ENCODE results near the gene MYO15A. TPM values are rescaled to one million over a fixed set of nuclear protein-coding genes. Genes with fewer than 3 reads are reported as not detected.

Gene MYO15A
- total and polyA plus RNA-seq, 2 donors (not counting 1 experiment from before 2014, with no cell fraction given) = 2.5 to 3.1 TPM

- Histone ChIP-seq H3K4me2 (replicated peaks; ENCODE audit: low read depth, low read length, poor library complexity, severe bottlenecking) (no peak overlapping the region), H4K20me1 (ENCODE audit: control insufficient read depth, insufficient read depth, low read length, poor library complexity, severe bottlenecking) (peaks cover 95% of the 10 kb centered on the region), H3K36me3 (replicated peaks in 1 of 2; ENCODE audit: control extremely low read depth in 1 of 2, control insufficient read depth in 1 of 2, extremely low read depth in 1 of 2, insufficient read depth in 2 of 2, low read length in 1 of 2) (peaks cover 9 to 63% of the 10 kb centered on the region in 2 experiments), H3K9me3 (ENCODE audit: control extremely low read depth in 1 of 3, control insufficient read depth in 2 of 3, insufficient read depth in 1 of 3, low read length in 2 of 3) (no peaks in the 10 kb centered on the region), H3K27ac (ENCODE audit: low read length in 2 of 2) (no peak overlapping the region), H3K4me1 (ENCODE audit: control insufficient read depth in 2 of 2, insufficient read depth in 2 of 2, low read length in 2 of 2) (no peaks in the 10 kb centered on the region), H3K9ac (ENCODE audit: low read length) (no peak overlapping the region), H3K27me3 (replicated peaks in 1 of 4; ENCODE audit: control extremely low read depth in 1 of 4, control insufficient read depth in 3 of 4, insufficient read depth in 4 of 4, low read length in 3 of 4) (no peaks in the 10 kb centered on the region), H2AFZ (ENCODE audit: insufficient read depth, low read depth, low read length, poor library complexity, severe bottlenecking) (no peak overlapping the region), H3K4me3 (ENCODE audit: control extremely low read depth in 1 of 5, extremely low read depth in 1 of 5, insufficient read depth in 1 of 5, low read depth in 2 of 5, low read length in 4 of 5) (no peak overlapping the region), H3K79me2 (ENCODE audit: control insufficient read depth, insufficient read depth, low read length) (peaks cover 89% of the 10 kb centered on the region)
- ChIA-PET CTCF (interaction anchor here (0.6 to 1.6 kb wide), 5 partner anchors 9 to 71 kb away, joined by 3 read pairs; partner anchors contain the start of gene ALKBH5), POLR2A (no interaction called here)
- no peak for TF ChIP-seq EZH2 (IDR thresholded peaks at IDR 0.05; ENCODE audit: borderline replicate concordance, insufficient read depth, low read depth, low read length, poor library complexity, severe bottlenecking)
- TF ChIP-seq CTCF (IDR thresholded peaks at IDR 0.05) = no peak
- 89% methylated on average over 3 of the region's 3 CpGs for WGBS (ENCODE audit: insufficient coverage)
- no peaks in the 10 kb centered on the region for H3K9me3 Mint-ChIP-seq (ENCODE audit: insufficient read depth)
- H3K4me1 Mint-ChIP-seq = peaks cover 28% of the 10 kb centered on the region
- intact Hi-C loops (cut with micrococcal nuclease) = no loop called here
- no peaks in the 10 kb centered on the region for H3K27me3 Mint-ChIP-seq
- H3K27ac Mint-ChIP-seq = no peak overlapping the region
- H3K4me3 Mint-ChIP-seq = no peak overlapping the region
- ATAC-seq (ENCODE audit: low read depth) (no peak), DNase-seq (no peak)
Measured at GRCh38 chr17:18197535-18198194, 89.1 kb downstream of the MYO15A start.

- Histone ChIP-seq H3K79me2 (ENCODE audit: control insufficient read depth, insufficient read depth, low read length) (peaks cover 87% of the 10 kb centered on the region), H3K27ac (ENCODE audit: low read length in 2 of 2) (no peak overlapping the region), H4K20me1 (ENCODE audit: control insufficient read depth, insufficient read depth, low read length, poor library complexity, severe bottlenecking) (peaks cover 96% of the 10 kb centered on the region), H3K36me3 (replicated peaks in 1 of 2; ENCODE audit: control extremely low read depth in 1 of 2, control insufficient read depth in 1 of 2, extremely low read depth in 1 of 2, insufficient read depth in 2 of 2, low read length in 1 of 2) (peaks cover 11 to 69% of the 10 kb centered on the region in 2 experiments), H3K9ac (ENCODE audit: low read length) (no peak overlapping the region), H3K9me3 (ENCODE audit: control extremely low read depth in 1 of 3, control insufficient read depth in 2 of 3, insufficient read depth in 1 of 3, low read length in 2 of 3) (no peaks in the 10 kb centered on the region), H2AFZ (ENCODE audit: insufficient read depth, low read depth, low read length, poor library complexity, severe bottlenecking) (no peak overlapping the region), H3K27me3 (replicated peaks in 1 of 4; ENCODE audit: control extremely low read depth in 1 of 4, control insufficient read depth in 3 of 4, insufficient read depth in 4 of 4, low read length in 3 of 4) (no peaks in the 10 kb centered on the region), H3K4me1 (ENCODE audit: control insufficient read depth in 2 of 2, insufficient read depth in 2 of 2, low read length in 2 of 2) (no peaks in the 10 kb centered on the region), H3K4me3 (ENCODE audit: control extremely low read depth in 1 of 5, extremely low read depth in 1 of 5, insufficient read depth in 1 of 5, low read depth in 2 of 5, low read length in 4 of 5) (no peak overlapping the region), H3K4me2 (replicated peaks; ENCODE audit: low read depth, low read length, poor library complexity, severe bottlenecking) (no peak overlapping the region)
- no peaks in the 10 kb centered on the region for H3K9me3 Mint-ChIP-seq (ENCODE audit: insufficient read depth)
- peaks cover 26% of the 10 kb centered on the region for H3K4me1 Mint-ChIP-seq
- H3K27me3 Mint-ChIP-seq = no peaks in the 10 kb centered on the region
- no peak overlapping the region for H3K27ac Mint-ChIP-seq
- POLR2A ChIA-PET = no interaction called here
- TF ChIP-seq EZH2 (IDR thresholded peaks at IDR 0.05; ENCODE audit: borderline replicate concordance, insufficient read depth, low read depth, low read length, poor library complexity, severe bottlenecking) (no peak), CTCF (IDR thresholded peaks at IDR 0.05) (no peak)
- no peak for ATAC-seq (ENCODE audit: low read depth)
- CTCF ChIA-PET = interaction anchor here (1.1 kb wide), 1 partner anchor 14 kb away, joined by 3 read pairs; the partner anchor contains the start of gene ALKBH5
- intact Hi-C loops (cut with micrococcal nuclease) = no loop called here
- DNase-seq = no peak
- 91% methylated on average over 4 of the region's 4 CpGs for WGBS (ENCODE audit: insufficient coverage)
- H3K4me3 Mint-ChIP-seq = no peak overlapping the region
Measured at GRCh38 chr17:18198530-18198929, 90.0 kb downstream of the MYO15A start.

All from B cell (primary cell).